Nephron progenitor cell (in vitro differentiated cells): ENCODE results near the gene TSHZ2.
A peak's percentile ranks its signal among the peaks of the same experiment; 100 is the strongest.

Experiments
- DNase-seq: peaks from one replicate; pipeline ENCODE4 v3.0.0; 2021
- H3K27ac Mint-ChIP-seq: 2 replicates; pipeline ENCODE4 v1.8.0; 2021; ENCODE audit warnings: mild to moderate bottlenecking, moderate library complexity, mixed read lengths
- H3K27me3 Mint-ChIP-seq: 2 replicates; pipeline ENCODE4 v1.8.0; 2021; ENCODE audit warnings: mild to moderate bottlenecking, low read depth, mixed read lengths; ENCODE audit not compliant: poor library complexity
- H3K36me3 Mint-ChIP-seq: 2 replicates; pipeline ENCODE4 v1.8.0; 2021; ENCODE audit warnings: low read depth, mixed read lengths
- H3K4me1 Mint-ChIP-seq: 2 replicates; pipeline ENCODE4 v1.8.0; 2021; ENCODE audit warnings: mixed read lengths
- H3K4me3 Mint-ChIP-seq: 2 replicates; pipeline ENCODE4 v1.8.0; 2021; ENCODE audit warnings: mild to moderate bottlenecking, moderate library complexity, mixed read lengths
- H3K9me3 Mint-ChIP-seq: 2 replicates; pipeline ENCODE4 v1.8.0; 2021; ENCODE audit warnings: mild to moderate bottlenecking, moderate library complexity, mixed read lengths
- TF ChIP-seq, protein P1 (sequence below): fragments of 200-600 bp; sonication (generic); IDR thresholded peaks from 2 replicates; pipeline ENCODE4 v1.5.0; 2021; ENCODE audit warnings: antibody characterized with exemption

Gene TSHZ2

GRCh38 chr20:53179749-53180148, 207.6 kb downstream of the TSHZ2 start:
- TF ChIP-seq, protein P1, sequence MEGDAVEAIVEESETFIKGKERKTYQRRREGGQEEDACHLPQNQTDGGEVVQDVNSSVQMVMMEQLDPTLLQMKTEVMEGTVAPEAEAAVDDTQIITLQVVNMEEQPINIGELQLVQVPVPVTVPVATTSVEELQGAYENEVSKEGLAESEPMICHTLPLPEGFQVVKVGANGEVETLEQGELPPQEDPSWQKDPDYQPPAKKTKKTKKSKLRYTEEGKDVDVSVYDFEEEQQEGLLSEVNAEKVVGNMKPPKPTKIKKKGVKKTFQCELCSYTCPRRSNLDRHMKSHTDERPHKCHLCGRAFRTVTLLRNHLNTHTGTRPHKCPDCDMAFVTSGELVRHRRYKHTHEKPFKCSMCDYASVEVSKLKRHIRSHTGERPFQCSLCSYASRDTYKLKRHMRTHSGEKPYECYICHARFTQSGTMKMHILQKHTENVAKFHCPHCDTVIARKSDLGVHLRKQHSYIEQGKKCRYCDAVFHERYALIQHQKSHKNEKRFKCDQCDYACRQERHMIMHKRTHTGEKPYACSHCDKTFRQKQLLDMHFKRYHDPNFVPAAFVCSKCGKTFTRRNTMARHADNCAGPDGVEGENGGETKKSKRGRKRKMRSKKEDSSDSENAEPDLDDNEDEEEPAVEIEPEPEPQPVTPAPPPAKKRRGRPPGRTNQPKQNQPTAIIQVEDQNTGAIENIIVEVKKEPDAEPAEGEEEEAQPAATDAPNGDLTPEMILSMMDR: no peak
- Mint-ChIP-seq H3K4me3 (no peak overlapping the region), H3K4me1 (peaks cover 26% of the 10 kb centered on the region), H3K27me3 (peaks cover 8% of the 10 kb centered on the region), H3K36me3 (peaks cover 24% of the 10 kb centered on the region), H3K9me3 (no peaks in the 10 kb centered on the region), H3K27ac (no peak overlapping the region)
- no peak for DNase-seq

DNA sequence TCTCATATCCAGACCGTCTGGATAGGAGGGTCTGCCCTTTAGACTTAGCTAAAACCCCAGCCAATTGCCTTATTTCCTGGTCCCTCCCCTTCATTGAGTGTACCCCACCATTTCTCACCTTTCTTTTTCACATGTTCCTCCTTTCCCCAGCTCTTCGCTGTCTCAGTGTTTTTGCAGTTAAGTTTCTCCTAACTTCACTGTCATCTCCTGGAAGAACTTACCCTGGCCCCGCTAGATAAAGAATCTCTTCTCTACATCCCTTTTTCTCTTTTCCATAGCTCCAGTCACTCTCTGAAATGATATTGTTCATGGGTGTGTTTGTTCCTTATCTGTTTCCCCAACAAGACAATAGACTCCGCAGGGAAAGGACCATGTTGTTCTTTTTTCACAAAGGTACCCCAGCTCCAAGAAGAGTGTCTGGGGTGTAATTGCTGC, 208.8 kb downstream of the TSHZ2 start:
- peaks cover 7% of the 10 kb centered on the region for H3K27me3 Mint-ChIP-seq
- TF ChIP-seq, protein P1: no peak
- no peaks in the 10 kb centered on the region for H3K9me3 Mint-ChIP-seq
- no peak for DNase-seq
- no peak overlapping the region for H3K27ac Mint-ChIP-seq
- H3K4me3 Mint-ChIP-seq: no peak overlapping the region
- H3K4me1 Mint-ChIP-seq: peaks cover 28% of the 10 kb centered on the region
- H3K36me3 Mint-ChIP-seq: peaks cover 24% of the 10 kb centered on the region

GRCh38 chr20:53181866-53182376, 209.8 kb downstream of the TSHZ2 start:
- no peak overlapping the region for H3K4me3 Mint-ChIP-seq
- peaks cover 3% of the 10 kb centered on the region for H3K27me3 Mint-ChIP-seq
- no peak overlapping the region for H3K27ac Mint-ChIP-seq
- H3K9me3 Mint-ChIP-seq: no peaks in the 10 kb centered on the region
- TF ChIP-seq, protein P1: no peak
- peaks cover 24% of the 10 kb centered on the region for H3K36me3 Mint-ChIP-seq
- H3K4me1 Mint-ChIP-seq: peaks cover 33% of the 10 kb centered on the region
- no peak for DNase-seq

GRCh38 chr20:53183181-53183580, 211.0 kb downstream of the TSHZ2 start:
- no peak overlapping the region for H3K27ac Mint-ChIP-seq
- no peak overlapping the region for H3K4me3 Mint-ChIP-seq

GRCh38 chr20:53186635-53187034, 214.5 kb downstream of the TSHZ2 start:
- TF ChIP-seq, protein P1: peak; percentile 12
- H3K9me3 Mint-ChIP-seq: no peaks in the 10 kb centered on the region
- H3K27ac Mint-ChIP-seq: no peak overlapping the region
- H3K27me3 Mint-ChIP-seq: no peaks in the 10 kb centered on the region
- DNase-seq: peak; percentile 11
- peaks cover 42% of the 10 kb centered on the region for H3K4me1 Mint-ChIP-seq
- peaks cover 7% of the 10 kb centered on the region for H3K36me3 Mint-ChIP-seq
- H3K4me3 Mint-ChIP-seq: no peak overlapping the region

More at GRCh38 chr20:53183181-53183580, 211.0 kb downstream of the TSHZ2 start:
- peaks cover 20% of the 10 kb centered on the region for H3K36me3 Mint-ChIP-seq
- DNase-seq: no peak
- peaks cover 3% of the 10 kb centered on the region for H3K27me3 Mint-ChIP-seq
- no peaks in the 10 kb centered on the region for H3K9me3 Mint-ChIP-seq
- TF ChIP-seq, protein P1: no peak
- H3K4me1 Mint-ChIP-seq: peaks cover 46% of the 10 kb centered on the region

DNA sequence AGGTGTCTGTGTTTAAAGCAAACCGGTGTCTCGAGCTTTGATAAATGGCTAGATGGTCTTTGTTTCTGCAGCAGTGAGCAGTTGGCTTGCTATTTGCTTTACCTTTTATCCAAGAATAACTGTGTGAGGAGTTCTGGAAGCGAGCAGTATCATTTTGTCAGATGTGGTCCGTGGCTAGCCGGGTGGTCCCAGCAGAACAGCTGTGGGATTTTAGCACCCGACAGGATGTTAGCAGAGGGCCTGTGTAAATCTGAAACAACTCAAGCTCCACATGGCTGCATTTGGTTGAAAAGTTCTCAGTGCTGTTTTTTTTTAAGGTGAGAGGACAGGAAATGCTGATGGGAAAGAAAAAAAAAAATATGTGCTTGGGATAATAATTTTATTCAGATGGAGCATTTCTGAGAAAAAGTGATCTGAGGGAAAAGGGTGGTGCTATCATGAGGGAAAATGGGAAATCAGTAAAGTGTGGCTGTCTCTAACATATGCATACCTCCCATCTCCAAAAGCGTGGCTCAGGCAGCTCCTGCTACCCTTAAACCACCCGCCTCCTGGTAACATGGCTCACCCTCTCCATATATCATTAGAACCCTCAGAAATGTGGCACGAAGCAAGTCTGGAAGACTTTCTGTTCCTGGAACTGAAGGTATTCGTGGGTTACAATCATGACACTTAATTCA, 215.4 kb downstream of the TSHZ2 start:
- H3K4me3 Mint-ChIP-seq: peak overlapping the region; percentile 2

More for the DNA sequence above, 215.4 kb downstream of the TSHZ2 start:
- Mint-ChIP-seq H3K4me1 (peaks cover 44% of the 10 kb centered on the region), H3K9me3 (no peaks in the 10 kb centered on the region), H3K27ac (peak overlapping the region; percentile 23), H3K36me3 (peaks cover 11% of the 10 kb centered on the region), H3K27me3 (no peaks in the 10 kb centered on the region)
- TF ChIP-seq, protein P1: no peak
- no peak for DNase-seq
